Stomach (tissue), 9 donors: ENCODE measurements around the gene DDAH1. TPM values are rescaled to one million over a fixed set of nuclear protein-coding genes. Genes with fewer than 3 reads are reported as not detected.
A peak's percentile ranks its signal among the peaks of the same experiment; 100 is the strongest.

Experiments used
- DNase-seq, 2 donors: peaks; one replicate each; pipeline versions ENCODE4 v3.0.0 to v3.0.0-alpha.2; 2013 to 2019
- H3K27ac ChIP-seq, 5 donors: fragments of 200-600 bp in 4 of 5; sonication (generic) in 4 of 5; one replicate each; pipeline ENCODE4 v1.5.1; 2013 to 2019; ENCODE audit warnings: mild to moderate bottlenecking in 1 of 5, moderate library complexity in 1 of 5
- H3K27me3 ChIP-seq, 3 donors: fragments of 200-600 bp; sonication (generic); one replicate each; pipeline ENCODE4 v1.5.1; 2017 to 2019; ENCODE audit warnings: mixed run types in 1 of 3
- H3K36me3 ChIP-seq, 4 donors: fragments of 200-600 bp; sonication (generic); 1 replicate in 3 of 4; 2 replicates in 1 of 4; pipeline ENCODE4 v1.5.1; 2016 to 2019
- H3K4me1 ChIP-seq, 4 donors: fragments of 200-600 bp; sonication (generic); one replicate each; pipeline ENCODE4 v1.5.1; 2016 to 2019
- H3K4me3 ChIP-seq, 4 donors: fragments of 200-600 bp; sonication (generic) in 3 of 4; one replicate each; pipeline ENCODE4 v1.5.1; 2016 to 2019; ENCODE audit warnings: mild to moderate bottlenecking in 1 of 4
- H3K9me3 ChIP-seq, 4 donors: fragments of 200-600 bp; sonication (generic); one replicate each; pipeline ENCODE4 v1.5.1; 2016 to 2019
- CTCF ChIP-seq, 7 experiments: fragments of 450-650 bp in 4 of 7; fragments of 200-600 bp in 3 of 7; sonication (generic) in 3 of 7; IDR thresholded peaks; one replicate each; pipeline ENCODE4 v1.5.1; 2016 to 2019; ENCODE audit warnings: antibody characterized with exemption in 7 of 7, control low read depth in 2 of 7, mild to moderate bottlenecking in 1 of 7
- EP300 ChIP-seq: sonication (generic); formaldehyde crosslinking; IDR thresholded peaks from one replicate; pipeline ENCODE4 v1.6.1; 2017; ENCODE audit warnings: antibody characterized with exemption
- POLR2A ChIP-seq, 4 donors: fragments of 450-650 bp; IDR thresholded peaks; one replicate each; pipeline ENCODE4 v1.6.1; 2016; ENCODE audit warnings: antibody characterized with exemption in 4 of 4, control low read depth in 2 of 4, mild to moderate bottlenecking in 1 of 4, moderate library complexity in 1 of 4
- POLR2AphosphoS5 ChIP-seq, 3 donors: sonication (generic); formaldehyde crosslinking; IDR thresholded peaks; one replicate each; pipeline ENCODE4 v1.6.1; 2016; ENCODE audit warnings: antibody characterized with exemption in 3 of 3
- WGBS, 5 donors: extraction: QIAGEN DNeasy Blood & Tissue Kit in 3 of 5; methylation state at CpG; one replicate each; pipeline versions ENCODE4 v1.1.5 to v1.1.7; 2013 to 2018; 5-methylcytosine and 5-hydroxymethylcytosine counted together
- intact Hi-C: fragments of 100-400 bp; cut with DNase I; formaldehyde crosslinking; loops from one replicate; pipeline ENCODE4 v1.15.1; 2023; ENCODE audit warnings: low total_unique reads
- polyA plus RNA-seq, 3 donors: library from polyadenylated mRNA; stranded (reverse); fragments of 200-250 nt; gene quantifications; one replicate each; pipeline ENCODE4 v1.2.3, GENCODE V29; 2013
- total RNA-seq, 5 donors: library from RNA; depleted of rRNA; stranded (reverse); fragments of >200 nt; gene quantifications; one replicate each; pipeline versions ENCODE4 v1.1.0 to v1.2.3, GENCODE V29; 2014 to 2016
- donor health status: healthy with polysubstance abuse.
- donor health status: Bipolar disorder and iron deficiency.
- donor health status: healthy.

Gene DDAH1
- total and polyA plus RNA-seq, 8 donors: 10.6 to 113 (median 42.3) TPM

- no peaks in the 10 kb centered on the region for H3K36me3 ChIP-seq
- no peaks in the 10 kb centered on the region for H3K9me3 ChIP-seq
- no peaks in the 10 kb centered on the region for H3K27me3 ChIP-seq
- TF ChIP-seq POLR2A (IDR thresholded peaks at IDR 0.05) (no peak), POLR2AphosphoS5 (IDR thresholded peaks at IDR 0.05) (peak in 1 of 3 donors; percentile 75)
- intact Hi-C loops: no loop called here
- H3K4me3 ChIP-seq: no peak overlapping the region
- no peak overlapping the region for H3K27ac ChIP-seq
- no peak for DNase-seq
- peaks cover 0 to 37% (median 17%) of the 10 kb centered on the region in 4 donors for H3K4me1 ChIP-seq
These were observed 90.8 kb downstream of the DDAH1 start for GRCh38 chr1:85374160-85374559.

- Histone ChIP-seq H3K36me3 (no peaks in the 10 kb centered on the region), H3K4me1 (peaks cover 0 to 37% (median 17%) of the 10 kb centered on the region in 4 donors), H3K9me3 (no peaks in the 10 kb centered on the region), H3K4me3 (no peak overlapping the region), H3K27ac (no peak overlapping the region), H3K27me3 (no peaks in the 10 kb centered on the region)
- DNase-seq: no peak
- intact Hi-C loops: no loop called here
- TF ChIP-seq EP300 (no peak), CTCF (IDR thresholded peaks at IDR 0.05) (no peak), POLR2A (IDR thresholded peaks at IDR 0.05) (no peak), POLR2AphosphoS5 (IDR thresholded peaks at IDR 0.05) (no peak)
- 70 to 74% (median 72%) methylated on average over 3 of the region's 3 CpGs for WGBS, 5 donors
These were observed 91.6 kb downstream of the DDAH1 start for GRCh38 chr1:85373378-85373708.

GRCh38 chr1:85372683-85373377, 92.1 kb downstream of the DDAH1 start:
- H3K27ac ChIP-seq: no peak overlapping the region
- intact Hi-C loops: no loop called here
- no peak overlapping the region for H3K4me3 ChIP-seq
- 33 to 52% (median 44%) methylated on average over 5 of the region's 5 CpGs for WGBS, 5 donors
- no peaks in the 10 kb centered on the region for H3K27me3 ChIP-seq
- no peaks in the 10 kb centered on the region for H3K36me3 ChIP-seq
- no peaks in the 10 kb centered on the region for H3K9me3 ChIP-seq
- H3K4me1 ChIP-seq: peaks cover 0 to 37% (median 17%) of the 10 kb centered on the region in 4 donors
- peak in 1 of 2 donors; percentile 56 for DNase-seq
- no peak for TF ChIP-seq CTCF (IDR thresholded peaks at IDR 0.05)
- no peak for TF ChIP-seq EP300
- peak in 1 of 3 donors; percentile 11 for TF ChIP-seq POLR2AphosphoS5 (IDR thresholded peaks at IDR 0.05)

GRCh38 chr1:85371021-85371420, 93.9 kb downstream of the DDAH1 start:
- 61 to 71% (median 67%) methylated on average over 2 of the region's 2 CpGs for WGBS, 5 donors
- no peak overlapping the region for H3K4me3 ChIP-seq
- DNase-seq: no peak
- no peaks in the 10 kb centered on the region for H3K9me3 ChIP-seq
- H3K36me3 ChIP-seq: no peaks in the 10 kb centered on the region
- H3K27me3 ChIP-seq: no peaks in the 10 kb centered on the region
- H3K4me1 ChIP-seq: peaks cover 0 to 41% (median 17%) of the 10 kb centered on the region in 4 donors
- intact Hi-C loops: no loop called here
- H3K27ac ChIP-seq: no peak overlapping the region
- TF ChIP-seq POLR2A (IDR thresholded peaks at IDR 0.05) (no peak), EP300 (no peak), CTCF (IDR thresholded peaks at IDR 0.05) (no peak), POLR2AphosphoS5 (IDR thresholded peaks at IDR 0.05) (no peak)

GRCh38 chr1:85368073-85368770, 96.7 kb downstream of the DDAH1 start:
- no peaks in the 10 kb centered on the region for H3K9me3 ChIP-seq
- peaks cover 0 to 19% (median 6%) of the 10 kb centered on the region in 4 donors for H3K4me1 ChIP-seq
- DNase-seq: no peak
- H3K36me3 ChIP-seq: no peaks in the 10 kb centered on the region
- 56 to 69% (median 61%) methylated on average over 6 of the region's 6 CpGs for WGBS, 5 donors
- no peaks in the 10 kb centered on the region for H3K27me3 ChIP-seq
- no peak overlapping the region for H3K27ac ChIP-seq
- TF ChIP-seq CTCF (IDR thresholded peaks at IDR 0.05): no peak
- TF ChIP-seq EP300: no peak
- TF ChIP-seq POLR2AphosphoS5 (IDR thresholded peaks at IDR 0.05): no peak
- TF ChIP-seq POLR2A (IDR thresholded peaks at IDR 0.05): no peak
- intact Hi-C loops: no loop called here
- no peak overlapping the region for H3K4me3 ChIP-seq
